SU-DHL-6 (cell line): ENCODE measurements around the gene HMX2.
A peak's percentile ranks its signal among the peaks of the same experiment; 100 is the strongest.

Experiments
- H2AFZ ChIP-seq: fragments of 200-600 bp; sonication (generic); 2 replicates; pipeline ENCODE4 v1.6.1; 2014; ENCODE audit warnings: low read depth, mild to moderate bottlenecking, moderate library complexity, mixed read lengths, antibody characterized with exemption, low read length; ENCODE audit not compliant: severe bottlenecking
- H3F3A ChIP-seq: fragments of 200-600 bp; shearing (Covaris generic); 2 replicates; pipeline ENCODE4 v1.6.0; 2016; ENCODE audit warnings: antibody characterized with exemption, mild to moderate bottlenecking; ENCODE audit not compliant: insufficient read depth
- H3K27ac ChIP-seq: fragments of 200-600 bp; sonication (generic); 2 replicates; pipeline ENCODE4 v1.5.1; 2016; ENCODE audit warnings: low read depth, mild to moderate bottlenecking, low read length, moderate library complexity, mixed read lengths
- H3K27me3 ChIP-seq: fragments of 200-600 bp; sonication (generic), shearing (Covaris generic); 2 replicates; pipeline ENCODE4 v1.6.0; 2014; ENCODE audit warnings: mild to moderate bottlenecking, low read length
- H3K36me3 ChIP-seq: fragments of 200-600 bp; sonication (generic); 2 replicates; pipeline ENCODE4 v1.6.1; 2014; ENCODE audit warnings: mild to moderate bottlenecking, low read length, mixed read lengths
- H3K4me2 ChIP-seq: fragments of 300-600, 200-600 bp; shearing (Covaris generic), sonication (generic); 2 replicates; pipeline ENCODE4 v1.6.0; 2014; ENCODE audit warnings: low read length, low read depth, mild to moderate bottlenecking; ENCODE audit not compliant: poor library complexity, severe bottlenecking
- H3K4me3 ChIP-seq: fragments of 200-600 bp; sonication (generic); 2 replicates; pipeline ENCODE4 v1.5.1; 2014; ENCODE audit warnings: antibody characterized with exemption, low read length, mild to moderate bottlenecking, mixed read lengths; ENCODE audit not compliant: insufficient read depth, poor library complexity, severe bottlenecking
- H3K79me2 ChIP-seq: fragments of 200-600 bp; sonication (generic); 2 replicates; pipeline ENCODE4 v1.6.1; 2014; ENCODE audit warnings: mild to moderate bottlenecking, low read length, moderate library complexity; ENCODE audit not compliant: insufficient read depth
- H3K9ac ChIP-seq: fragments of 200-600 bp; sonication (generic); 2 replicates; pipeline ENCODE4 v1.7.0; 2014; ENCODE audit warnings: mild to moderate bottlenecking, low read length
- H3K9me2 ChIP-seq: fragments of 200-600 bp; sonication (generic); replicated peaks from 2 replicates; pipeline ENCODE4 v1.6.1; 2014; ENCODE audit warnings: low read length; ENCODE audit not compliant: insufficient read depth
- H3K9me3 ChIP-seq: fragments of 200-600 bp; sonication (generic); 2 replicates; pipeline ENCODE4 v1.6.1; 2014; ENCODE audit warnings: low read length, mixed read lengths; ENCODE audit not compliant: insufficient read depth
- H4K20me1 ChIP-seq: fragments of 200-600 bp; sonication (generic); 2 replicates; pipeline ENCODE4 v1.6.1; 2014; ENCODE audit warnings: low read depth, mild to moderate bottlenecking, antibody characterized with exemption, low read length, moderate library complexity, mixed read lengths
- CTCF ChIP-seq: fragments of 200-600 bp; sonication (generic); IDR thresholded peaks from one replicate; pipeline ENCODE4 v1.5.1; 2017; ENCODE audit warnings: antibody characterized with exemption, mild to moderate bottlenecking, low read length, moderate library complexity; ENCODE audit not compliant: insufficient read depth, poor library complexity, severe bottlenecking
- EZH2phosphoT487 ChIP-seq: fragments of 200-600 bp; sonication (generic), shearing (Covaris generic); conservative IDR thresholded peaks from 2 replicates; pipeline ENCODE4 v1.6.1; 2018; ENCODE audit warnings: mild to moderate bottlenecking, antibody characterized with exemption, low read length, moderate library complexity, mixed read lengths

HMX2 gene

GRCh38 chr10:123154092-123154710 lies 6.3 kb downstream of the HMX2 start, which contains the start of gene BUB3:
BUB3 (plus strand) TSS chr10:123154402; CDS start chr10:123154918, 516 bp downstream.
- H3K4me2 ChIP-seq: peak within 1 kb of the TSS; percentile 73
- H3K79me2 ChIP-seq: peaks cover 50% of the 10 kb centered on the region
- H3K27ac ChIP-seq: peak within 1 kb of the TSS; percentile 89
- no peaks in the 10 kb centered on the region for H3K27me3 ChIP-seq
- TF ChIP-seq CTCF (no peak), EZH2phosphoT487 (no peak)
- H3K4me3 ChIP-seq: peak within 1 kb of the TSS; percentile 86
- H3K9me2 ChIP-seq: no peaks in the 10 kb centered on the region
- no peaks in the 10 kb centered on the region; the same call in 1 of the 2 replicates for H3F3A ChIP-seq
- H3K9me3 ChIP-seq: no peaks in the 10 kb centered on the region
- peaks cover 39% of the 10 kb centered on the region for H3K36me3 ChIP-seq
- H3K9ac ChIP-seq: peak within 1 kb of the TSS; percentile 98
- peaks cover 42% of the 10 kb centered on the region for H4K20me1 ChIP-seq
- peak within 1 kb of the TSS; percentile 87 for H2AFZ ChIP-seq

GRCh38 chr10:123154711-123155505 lies 7.0 kb downstream of the HMX2 start:
- H3K4me3 ChIP-seq: peak overlapping the region; percentile 86
- no peaks in the 10 kb centered on the region for H3K27me3 ChIP-seq
- H3K9me2 ChIP-seq: no peaks in the 10 kb centered on the region
- H3F3A ChIP-seq: no peaks in the 10 kb centered on the region; the same call in 1 of the 2 replicates
- peaks cover 46% of the 10 kb centered on the region for H3K36me3 ChIP-seq
- peak overlapping the region; percentile 73 for H3K4me2 ChIP-seq
- peak overlapping the region; percentile 89 for H3K27ac ChIP-seq
- H3K9me3 ChIP-seq: no peaks in the 10 kb centered on the region
- H3K79me2 ChIP-seq: peaks cover 57% of the 10 kb centered on the region
- H4K20me1 ChIP-seq: peaks cover 50% of the 10 kb centered on the region
- peak overlapping the region; percentile 62 for H2AFZ ChIP-seq
- no peak for TF ChIP-seq EZH2phosphoT487
- TF ChIP-seq CTCF: no peak
- peak overlapping the region; percentile 98 for H3K9ac ChIP-seq

- Histone ChIP-seq H3K36me3 (peaks cover 58% of the 10 kb centered on the region), H3F3A (no peaks in the 10 kb centered on the region; the same call in 1 of the 2 replicates), H4K20me1 (peaks cover 60% of the 10 kb centered on the region), H3K9ac (peak overlapping the region; percentile 98), H3K27ac (no peak overlapping the region), H3K9me3 (no peaks in the 10 kb centered on the region), H3K27me3 (no peaks in the 10 kb centered on the region), H3K4me2 (peak overlapping the region; percentile 73), H3K9me2 (no peaks in the 10 kb centered on the region), H3K4me3 (peak overlapping the region; percentile 86), H3K79me2 (peaks cover 68% of the 10 kb centered on the region), H2AFZ (no peak overlapping the region)
- TF ChIP-seq EZH2phosphoT487 (no peak), CTCF (no peak)
Measured at GRCh38 chr10:123156078-123156477, 8.1 kb downstream of the HMX2 start.
